SJCRH30 (cell line): Measurements from ENCODE around the gene CEP162. TPM values are rescaled to one million over a fixed set of nuclear protein-coding genes. Genes with fewer than 3 reads are reported as not detected.

Experiments
- total RNA-seq: library from RNA; depleted of rRNA; stranded (reverse); fragments of >200 nt; shearing (Covaris generic); gene quantifications from 2 replicates; pipeline ENCODE4 v1.2.3, GENCODE V29; 2014; rRNA removed

CEP162 gene
- total RNA-seq, 1 experiment from 2014 or later, result 8.3 TPM

Other genes starting within 250 kb of the CEP162 start
- gene MRAP2, start 193.9 kb downstream of the CEP162 start, total RNA-seq, result 18.3 and 20.3 TPM in 2 replicates